ENCODE data around the gene DPP4.

The DPP4 gene

DNA sequence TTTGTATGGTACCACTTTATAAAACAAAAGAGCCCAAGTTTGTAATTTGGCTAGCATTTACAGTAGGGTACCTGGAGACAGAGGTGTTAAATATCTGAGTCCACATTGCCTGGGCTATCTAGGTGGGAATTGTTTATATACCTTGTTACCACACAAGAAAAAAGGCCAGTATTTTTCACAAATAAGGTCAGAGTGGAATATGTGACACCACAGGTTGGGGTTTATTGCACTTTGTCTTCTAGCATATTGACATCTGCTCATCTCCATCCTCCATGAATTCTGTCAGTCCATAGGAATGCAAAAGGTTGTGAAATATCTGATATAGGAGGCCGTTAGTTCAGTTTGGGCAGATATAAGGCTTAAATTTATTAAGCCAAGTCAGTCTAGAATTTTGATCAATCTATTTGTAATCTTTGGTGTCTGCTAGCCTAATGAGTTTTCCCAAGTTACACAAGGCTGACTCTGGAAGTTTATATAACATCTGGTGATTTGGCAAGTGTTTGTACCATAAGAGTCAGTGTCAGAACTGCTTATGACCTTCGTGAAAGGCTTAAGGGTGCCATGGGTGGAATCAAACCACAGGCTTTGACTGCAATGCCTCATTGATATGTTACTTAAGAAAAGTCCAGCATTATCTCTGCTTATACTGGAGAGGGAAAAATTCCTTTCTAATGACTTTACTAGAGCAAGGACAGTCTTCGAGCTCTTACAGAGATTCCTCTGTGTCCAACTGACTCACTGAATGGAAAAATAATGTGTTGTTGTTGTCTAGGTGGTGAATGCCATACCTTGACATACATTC lies 11.3 kb upstream of the DPP4 start:
- DNase-seq: no peak

DNA sequence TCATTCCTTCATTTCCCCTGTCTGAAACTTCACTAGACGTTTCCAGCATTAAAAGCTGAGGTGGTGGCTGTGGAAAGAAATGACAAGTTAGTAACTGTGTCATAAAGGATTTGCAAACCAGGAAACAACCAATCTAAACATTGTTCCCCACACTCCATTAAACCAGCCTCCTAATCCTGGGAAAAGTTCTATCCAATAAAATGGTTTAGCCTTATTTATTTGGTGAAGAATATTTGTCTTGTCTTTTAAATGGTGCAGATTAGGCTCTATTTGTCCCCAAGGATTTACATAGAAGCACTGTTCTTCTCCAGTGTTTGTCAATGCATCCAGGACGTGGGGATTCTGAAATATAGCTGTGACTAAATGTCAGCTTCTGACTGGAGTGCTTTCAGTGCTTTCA lies 10.5 kb upstream of the DPP4 start:
- DNase-seq: no peak

DNA sequence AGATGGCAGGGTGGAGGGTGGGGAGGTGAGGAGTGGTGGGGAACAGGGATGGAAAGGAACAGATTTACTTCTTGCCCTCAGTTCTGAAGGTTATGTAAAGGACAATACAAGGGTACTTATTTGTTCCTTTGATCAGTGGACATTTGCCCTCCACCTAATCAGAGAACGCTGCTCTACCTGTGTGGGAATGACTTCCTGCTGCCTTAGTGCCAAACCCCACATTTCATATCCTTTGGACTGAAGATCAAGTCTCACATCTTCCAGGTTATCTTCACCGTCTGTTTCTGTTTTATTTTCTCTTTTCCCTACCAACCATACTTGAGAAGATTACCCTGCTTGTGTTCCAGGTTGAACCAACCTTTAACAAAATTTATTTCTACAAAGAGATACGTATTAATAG lies 8.7 kb upstream of the DPP4 start:
- DNase-seq: no peak

DNA sequence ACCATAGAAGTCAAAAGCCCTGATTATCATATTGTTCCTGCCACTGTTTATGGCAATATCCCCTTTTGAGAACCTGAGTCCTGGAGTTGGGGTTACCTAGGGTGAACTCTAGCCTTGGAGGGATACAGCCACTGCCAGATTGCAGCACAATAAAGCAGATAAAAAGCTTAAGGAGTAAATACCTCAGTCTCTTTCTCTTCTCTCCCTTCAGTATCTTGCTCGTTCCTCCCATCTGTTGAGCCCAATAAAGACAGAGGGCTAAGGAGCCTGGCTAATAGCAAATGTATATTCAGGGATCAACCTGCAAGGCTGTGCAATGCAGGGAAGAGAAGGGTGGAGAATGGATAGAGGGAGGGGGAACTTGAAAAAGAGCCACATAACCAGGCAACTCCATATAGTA lies 8.0 kb upstream of the DPP4 start:
- no peak for DNase-seq

DNA sequence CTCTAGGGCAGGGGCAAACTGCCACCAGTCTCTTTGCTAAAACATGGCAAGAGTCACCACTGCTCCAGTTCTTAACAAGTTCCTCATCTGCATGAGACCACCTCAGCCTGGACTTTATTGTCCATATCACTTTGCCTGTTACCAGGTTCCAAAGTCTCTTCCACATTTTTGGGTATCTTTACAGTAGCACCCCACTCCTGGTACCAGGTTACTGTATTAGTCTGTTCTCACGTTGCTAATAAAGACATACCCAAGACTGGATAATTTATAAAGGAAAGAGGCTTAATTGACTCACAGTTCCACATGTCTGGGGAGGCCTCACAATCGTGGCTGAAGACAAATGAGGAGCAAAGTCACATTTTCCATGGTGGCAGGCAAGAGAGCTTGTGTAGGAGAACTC lies 5.5 kb upstream of the DPP4 start:
- DNase-seq: no peak

DNA sequence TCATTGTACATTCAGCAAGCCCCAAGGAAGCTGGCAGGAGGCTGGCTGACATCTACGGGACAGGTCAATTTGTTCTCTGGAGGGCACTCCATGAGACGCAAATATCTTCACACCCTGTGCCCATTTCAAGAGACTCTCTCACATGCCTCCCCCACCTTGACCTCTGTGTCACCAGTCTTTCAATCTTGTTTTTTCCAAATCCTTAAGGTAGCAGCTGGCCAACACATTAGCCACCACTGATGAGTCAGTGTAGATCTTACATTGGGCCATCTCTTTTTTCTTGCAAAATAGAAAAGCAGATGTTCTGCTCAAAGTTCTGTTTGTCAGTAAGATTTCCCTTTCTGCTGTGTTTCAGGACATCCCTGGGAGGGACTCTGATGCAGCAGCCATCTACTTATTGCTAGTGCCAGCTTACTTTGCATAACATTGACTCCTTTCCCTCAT lies 1.7 kb upstream of the DPP4 start:
- no peak for DNase-seq

DNA sequence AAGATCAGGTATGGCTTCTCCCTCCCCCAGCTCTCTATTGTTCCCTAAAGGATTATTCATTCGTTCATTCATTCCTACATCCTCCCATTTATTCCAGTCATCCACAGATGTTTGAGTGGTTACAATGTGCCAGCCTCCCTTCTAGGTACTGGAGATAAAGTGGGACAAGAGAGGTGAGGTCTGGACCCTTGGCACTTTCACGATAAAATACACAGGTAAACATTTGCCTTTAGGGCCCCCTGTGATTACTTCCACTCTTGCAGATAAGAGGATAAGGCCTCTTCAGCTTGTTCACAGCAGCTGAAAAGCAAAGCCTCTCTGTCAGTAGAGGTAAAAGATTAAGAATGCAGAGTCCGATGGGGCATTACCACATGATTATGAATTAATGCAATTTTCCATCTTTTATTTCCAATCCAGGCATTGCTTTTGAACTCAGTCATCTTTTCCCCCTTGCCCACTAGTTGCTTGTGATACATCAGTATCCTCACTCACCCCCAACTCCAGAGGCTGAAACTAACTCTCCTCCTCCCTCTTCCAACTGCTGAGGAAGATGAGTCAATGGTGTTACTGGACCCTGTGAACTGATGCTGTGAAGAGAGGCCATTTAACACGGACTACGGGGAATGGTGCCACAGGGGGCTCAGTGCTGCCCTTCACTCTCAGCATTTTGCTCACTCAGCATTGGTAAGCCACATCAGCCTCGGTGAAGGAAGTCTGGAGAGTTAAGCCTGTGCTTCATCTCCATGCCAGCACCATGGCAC lies 1.1 kb upstream of the DPP4 start:
- DNase-seq: no peak

DNA sequence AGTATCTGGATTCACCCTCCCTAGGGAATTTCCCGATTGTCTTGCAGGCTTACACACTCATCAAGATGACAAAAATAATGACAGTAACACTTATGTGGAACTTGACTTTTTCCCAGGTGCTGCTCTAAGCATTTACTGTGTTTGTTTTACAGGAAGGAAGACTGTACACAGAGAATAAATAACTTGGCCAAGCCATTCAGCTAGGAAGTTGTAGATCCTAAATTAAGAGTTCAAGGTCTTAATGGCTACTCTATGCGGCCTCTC lies 549 bp upstream of the DPP4 start:
- no peak for DNase-seq

DNA sequence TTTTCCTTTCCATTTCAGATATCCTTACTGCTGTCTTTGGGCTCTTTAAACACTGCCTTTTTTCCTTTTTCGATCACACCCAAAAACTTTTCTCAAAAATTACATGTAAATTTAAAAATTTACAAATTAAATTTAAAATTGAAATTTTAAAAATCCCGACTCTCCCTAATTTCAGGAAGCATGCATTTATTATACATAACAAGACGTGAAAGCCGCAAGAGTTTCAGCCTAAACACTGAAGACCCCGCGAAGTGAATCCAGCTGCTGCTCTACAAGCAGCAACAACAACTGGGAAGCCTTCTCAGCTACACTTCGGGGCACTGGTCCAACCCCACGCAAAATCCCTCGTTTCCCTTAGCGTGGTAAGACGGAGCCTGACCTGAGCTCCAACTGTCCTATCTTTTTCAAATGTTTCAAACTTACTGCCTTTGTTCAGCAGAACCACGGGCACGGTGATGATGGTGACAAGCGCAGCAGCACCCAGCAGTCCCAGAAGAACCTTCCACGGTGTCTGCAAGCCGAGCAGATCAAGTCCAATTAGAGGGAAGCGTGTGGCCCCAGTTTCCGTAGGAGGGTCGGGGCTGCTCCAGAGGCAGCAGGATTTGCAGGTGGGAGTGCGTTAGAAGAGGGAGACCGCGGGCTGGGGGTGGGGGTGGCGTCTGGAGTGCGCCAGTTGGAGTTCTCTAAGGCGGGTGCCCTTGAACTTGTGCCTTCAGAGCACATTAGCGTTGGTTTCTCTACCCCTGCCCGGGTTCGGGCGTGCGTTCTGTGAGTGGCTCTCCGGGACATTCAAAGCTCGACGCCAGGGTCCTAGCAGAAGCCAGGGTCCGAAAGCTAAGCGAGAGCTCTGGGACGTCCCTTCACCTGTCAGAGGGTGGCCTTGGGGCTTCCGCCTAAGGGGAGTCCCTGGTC lies 783 bp downstream of the DPP4 start:
- DNase-seq: no peak

DNA sequence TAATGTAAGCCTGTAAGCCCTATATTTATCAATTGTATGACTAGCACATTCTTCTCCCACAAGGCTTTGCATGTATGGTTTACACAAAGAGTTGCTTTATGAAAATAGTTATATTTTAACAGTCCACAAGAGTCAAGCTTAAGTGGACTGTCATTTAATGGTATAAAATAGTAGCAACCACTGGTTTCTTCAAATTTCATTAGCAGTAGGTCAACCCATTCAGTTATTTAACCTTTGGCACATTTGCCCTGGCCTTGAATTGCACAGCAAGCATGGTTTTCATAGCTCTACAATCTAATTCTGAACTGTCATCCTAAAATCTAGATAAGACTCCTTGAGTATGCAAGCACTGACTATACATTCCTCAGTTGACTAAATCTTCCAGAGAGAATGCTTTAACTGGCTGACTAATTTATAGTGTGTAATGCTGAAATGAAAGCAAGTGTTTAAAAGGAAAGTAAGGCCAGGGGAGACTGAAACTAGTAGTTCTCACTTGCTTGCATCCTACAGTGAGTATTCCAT lies 1.8 kb downstream of the DPP4 start:
- DNase-seq: no peak

DNA sequence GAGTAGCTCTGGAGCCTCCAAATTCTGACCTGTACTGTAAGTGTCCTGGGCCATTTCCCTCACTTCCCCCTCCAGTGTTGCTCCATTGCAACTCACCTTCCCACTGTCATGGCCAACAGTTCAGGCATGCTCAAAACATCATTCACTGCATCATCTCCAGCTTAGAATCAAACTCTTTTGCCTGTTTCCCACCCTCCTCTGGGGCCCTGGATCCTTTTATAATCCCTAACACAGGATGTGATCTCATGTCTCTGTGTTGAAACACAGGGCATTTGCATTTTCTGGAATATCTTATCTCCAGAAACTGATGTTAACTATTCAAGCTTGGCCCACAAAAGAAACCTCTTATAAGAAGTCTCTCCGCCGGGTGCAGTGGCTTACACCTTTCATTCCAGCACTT lies 3.0 kb downstream of the DPP4 start:
- no peak for DNase-seq

DNA sequence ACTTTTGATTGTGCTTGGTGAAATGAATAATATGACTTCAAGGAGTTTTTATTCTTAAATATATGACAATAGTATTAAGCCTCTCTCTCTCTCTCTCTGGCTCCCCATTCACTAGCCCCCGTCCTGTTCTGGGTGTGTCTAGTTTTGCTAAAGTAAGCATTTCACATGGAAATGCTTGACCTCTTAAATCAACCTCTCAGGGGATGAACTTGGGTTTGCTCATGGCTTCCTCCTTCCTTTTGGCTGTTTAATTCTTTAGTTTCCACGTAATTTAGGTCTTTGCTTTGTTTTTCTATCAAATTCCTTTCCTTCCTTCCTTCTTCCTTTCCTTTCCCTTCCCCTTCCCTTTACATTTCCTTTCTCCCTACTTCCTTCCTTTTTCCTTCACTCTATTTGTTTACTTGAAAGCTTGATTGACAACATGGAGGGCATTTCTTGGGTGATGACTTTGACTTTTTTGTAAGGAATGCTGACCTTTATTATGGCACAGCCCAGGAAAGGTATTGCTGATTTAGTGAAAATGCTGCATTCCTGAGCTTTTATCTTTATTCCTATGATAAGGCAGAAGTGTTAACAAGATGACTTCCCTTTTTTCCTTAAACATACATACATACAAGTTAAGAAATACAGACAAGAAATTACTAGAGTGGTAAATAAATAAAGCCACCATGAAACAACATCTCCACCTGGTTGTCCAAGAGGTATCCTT lies 3.6 kb downstream of the DPP4 start:
- DNase-seq: no peak

DNA sequence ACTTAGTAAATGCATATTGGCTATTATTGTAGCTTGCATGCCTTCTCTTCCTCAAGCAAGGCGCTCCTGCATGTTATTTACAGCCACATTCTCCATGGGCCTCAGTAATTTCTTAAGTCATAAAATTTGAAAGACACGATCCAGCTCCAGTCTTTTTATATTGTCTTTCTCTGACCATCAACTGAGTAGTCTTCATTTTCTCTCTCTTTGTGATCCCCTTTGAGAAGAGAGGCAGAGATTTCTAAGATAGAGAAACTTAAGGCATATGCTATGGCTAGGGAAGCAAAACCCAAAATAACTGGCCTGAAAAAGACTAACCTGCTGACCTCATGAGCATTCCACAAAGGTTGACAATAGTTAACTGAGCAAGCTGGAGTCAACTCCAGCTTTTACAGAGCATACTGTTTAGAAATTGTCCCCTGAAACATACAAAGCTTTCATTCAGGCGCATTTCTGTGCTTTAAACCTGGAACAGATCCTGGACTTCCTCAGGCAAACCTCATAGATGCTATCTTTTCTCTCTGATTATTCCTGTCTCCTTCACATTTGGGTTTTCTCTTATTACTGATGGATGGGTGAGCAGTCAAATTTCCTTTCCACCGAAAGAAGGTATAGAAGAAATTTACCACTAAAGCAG lies 4.6 kb downstream of the DPP4 start:
- no peak for DNase-seq

DNA sequence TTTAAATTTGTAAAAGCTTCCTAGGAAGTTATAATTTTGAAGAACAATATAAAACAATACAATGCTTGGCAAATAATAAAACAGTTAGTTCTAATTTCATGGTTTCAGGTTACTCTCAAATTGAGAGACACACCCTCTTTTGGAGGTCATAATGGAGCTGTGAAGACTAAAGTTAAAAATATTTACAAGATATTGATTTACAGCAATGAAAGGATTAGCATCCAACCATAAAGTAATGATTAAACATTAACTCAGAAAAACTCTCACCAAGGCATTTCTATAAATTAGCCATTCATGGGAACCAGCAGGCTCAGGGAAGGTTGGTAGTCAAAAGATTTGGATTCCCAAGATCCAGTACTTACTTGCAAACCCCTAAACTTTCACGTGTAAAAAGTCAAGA lies 6.4 kb downstream of the DPP4 start:
- no peak for DNase-seq

DNA sequence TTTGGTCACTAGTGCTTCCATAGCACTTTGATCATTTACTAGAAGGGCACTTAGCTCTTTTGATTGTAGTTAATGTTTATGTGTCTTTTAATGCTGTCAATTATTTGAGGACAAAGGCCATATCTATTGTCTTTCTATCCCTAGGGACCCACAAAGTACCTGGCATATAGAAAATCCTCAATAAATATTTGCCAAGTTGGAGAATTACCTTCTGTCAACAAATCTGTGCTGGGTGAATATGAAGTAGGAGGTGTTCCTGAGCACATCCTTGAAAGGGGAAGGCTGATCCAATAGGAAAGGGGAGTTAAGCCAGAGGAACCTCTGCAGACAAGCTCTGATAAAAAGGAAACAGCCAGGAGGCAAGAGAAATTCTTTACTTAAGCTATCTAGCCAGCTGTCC lies 8.2 kb downstream of the DPP4 start:
- no peak for DNase-seq

DNA sequence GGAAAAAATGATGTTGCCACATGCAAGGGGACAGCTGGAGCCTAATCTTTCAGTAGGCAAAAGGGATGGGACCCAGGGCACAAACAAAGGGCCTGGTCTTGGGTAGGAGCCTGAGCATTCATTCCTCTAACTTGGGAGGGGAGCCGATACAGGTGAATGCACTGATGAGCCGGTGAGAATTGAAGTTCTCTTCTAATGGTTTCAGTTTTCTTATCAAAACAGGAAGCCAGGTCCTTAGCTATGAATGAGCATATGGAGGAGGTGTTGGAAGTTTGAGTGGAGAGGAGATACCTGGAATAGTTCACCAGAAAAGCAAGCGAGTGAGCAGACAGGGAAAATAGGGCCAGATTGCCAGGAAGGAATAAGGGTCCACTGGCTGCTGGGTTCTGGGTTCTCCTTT lies 10.1 kb downstream of the DPP4 start:
- no peak for DNase-seq

DNA sequence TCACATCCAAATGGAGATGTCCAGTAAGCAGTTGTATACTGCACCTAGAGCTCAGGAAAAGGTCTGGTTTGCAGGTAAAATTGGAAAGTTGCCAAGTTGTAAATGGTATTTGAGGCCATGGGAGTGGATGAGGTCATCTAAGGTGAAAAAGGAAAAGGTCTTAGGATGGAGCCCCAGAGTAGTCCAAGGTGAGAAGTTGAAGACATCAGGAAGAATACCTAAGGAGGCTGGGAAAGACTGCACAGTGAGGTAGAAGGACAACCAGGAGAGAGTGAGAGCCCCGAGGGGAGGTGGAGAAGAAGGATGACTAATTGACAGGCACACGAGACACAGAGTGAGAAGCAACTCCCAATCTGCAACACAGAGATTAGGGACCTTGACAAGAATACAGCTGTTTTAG lies 10.7 kb downstream of the DPP4 start:
- no peak for DNase-seq

DNA sequence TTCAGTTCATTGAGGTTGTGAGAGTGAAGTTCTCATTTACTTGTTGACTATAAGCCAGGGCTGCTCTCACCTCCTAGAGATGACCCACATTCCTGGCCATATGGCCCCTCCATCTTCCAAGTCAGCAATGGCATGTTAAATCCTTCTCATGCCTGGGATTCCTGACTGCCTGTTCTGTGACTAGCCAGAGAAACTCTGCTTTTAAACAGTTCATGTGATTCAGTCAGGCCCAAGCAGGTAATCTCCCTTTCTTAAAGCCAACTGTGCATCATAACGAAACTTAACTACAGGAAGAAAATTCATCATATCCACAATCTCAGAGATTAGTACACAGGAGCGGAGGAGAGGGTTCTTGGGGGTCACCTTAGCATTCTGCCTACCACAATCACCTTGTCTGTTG lies 11.5 kb downstream of the DPP4 start:
- no peak for DNase-seq

DNA sequence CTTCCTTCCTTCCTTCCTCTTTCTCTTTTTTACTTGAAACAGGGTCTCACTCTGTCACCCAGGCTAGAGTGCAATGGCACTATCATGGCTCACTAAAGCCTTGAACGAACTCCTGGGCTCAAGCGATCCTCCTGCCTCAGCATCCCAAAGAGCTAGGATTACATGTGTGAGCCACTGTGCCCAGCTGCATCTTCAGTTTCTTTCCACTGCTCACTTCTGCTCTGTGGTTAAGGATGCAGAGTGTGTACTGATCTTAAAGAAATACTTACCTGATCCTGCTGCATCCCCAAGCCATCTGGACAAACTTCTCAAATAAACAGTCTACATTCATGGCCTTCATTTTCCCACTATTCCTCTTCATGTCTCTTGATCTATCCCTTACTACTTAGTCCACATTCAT lies 13.0 kb downstream of the DPP4 start:
- no peak for DNase-seq

DNA sequence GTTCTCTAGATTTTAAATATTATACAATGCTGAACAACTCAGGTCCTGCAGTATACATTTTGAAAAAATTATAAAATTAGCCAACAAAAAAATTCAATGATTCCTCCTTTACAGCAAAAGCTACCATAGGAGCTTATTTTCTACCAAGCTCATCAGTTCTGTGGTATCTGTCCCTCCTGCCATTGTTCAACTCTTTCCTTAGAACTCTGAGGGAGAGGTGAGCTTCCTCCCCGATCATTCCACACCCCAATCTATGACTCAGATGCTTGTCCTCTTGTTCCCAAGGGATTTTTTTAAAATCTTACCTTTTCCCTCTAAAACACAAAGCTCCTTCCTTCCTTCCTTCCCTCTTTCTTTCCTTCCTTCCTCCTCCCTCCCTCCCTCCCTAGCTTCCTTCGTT lies 13.5 kb downstream of the DPP4 start:
- no peak for DNase-seq

DNA sequence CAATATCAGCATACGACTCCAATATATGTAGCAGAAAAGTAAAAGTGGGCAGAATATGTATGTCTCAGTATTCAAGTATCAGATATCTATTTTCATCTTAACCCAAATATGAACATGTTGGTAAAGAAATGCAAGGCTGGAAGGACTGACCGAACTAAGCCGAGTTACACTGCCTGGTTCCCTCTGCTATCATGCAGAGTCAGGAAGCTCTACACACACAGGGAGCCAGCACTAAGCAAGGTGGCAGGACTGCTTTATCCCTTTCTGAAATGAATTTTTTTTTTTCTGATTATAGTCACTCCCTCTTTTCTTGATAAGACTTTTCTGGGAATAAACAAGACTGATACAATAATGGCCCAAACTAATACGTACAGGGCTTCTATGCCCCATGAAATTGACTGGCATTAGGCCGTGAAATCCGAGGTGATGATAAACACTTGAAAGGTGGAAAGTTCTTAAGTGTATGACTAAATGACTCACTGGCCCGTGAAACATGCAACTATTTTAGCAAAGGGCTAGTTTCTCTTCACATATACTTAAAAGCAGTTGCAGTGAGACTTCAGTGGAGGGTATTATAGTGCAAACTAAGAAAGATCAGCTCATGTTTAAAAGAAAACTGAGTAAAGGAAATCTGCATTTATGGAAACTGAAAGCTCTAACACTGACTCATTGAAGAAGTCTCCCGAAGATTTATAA lies 14.9 kb downstream of the DPP4 start:
- DNase-seq: no peak

DNA sequence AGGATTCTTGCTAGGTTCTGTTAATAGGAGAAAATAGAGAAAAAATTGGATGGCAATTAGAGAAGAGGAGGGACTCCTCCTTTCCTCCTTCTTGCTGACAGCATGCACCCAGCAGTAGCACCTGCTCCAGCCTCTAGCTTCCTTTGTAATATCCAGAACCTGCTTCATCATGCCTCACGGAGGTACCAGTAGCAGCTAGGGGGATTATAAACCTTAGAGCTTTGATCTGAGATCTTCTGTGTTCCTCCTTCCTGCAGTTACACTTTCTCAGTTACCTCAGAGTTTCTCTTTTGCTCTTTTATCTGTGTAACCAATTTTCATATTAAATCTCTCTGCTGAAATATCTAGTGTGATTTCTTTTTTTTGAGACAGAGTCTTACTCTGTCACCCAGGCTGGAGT lies 16.6 kb downstream of the DPP4 start:
- DNase-seq: no peak

Measured in SW 1271 (cell line).